D721Med (cell line): ENCODE data around the gene CYB5A.
A peak's percentile ranks its signal among the peaks of the same experiment; 100 is the strongest.
"Not testable (repeated sequence)": the region's sequence is repeated elsewhere in the genome, so short reads cannot be mapped to it uniquely, and the experiment has no call there.

ENCODE experiments used
- DNase-seq: peaks from one replicate; pipeline ENCODE4 v3.0.0; 2011; ENCODE audit warnings: low spot score; ENCODE audit not compliant: insufficient read length
- FAIRE-seq: peaks from 2 replicates; lab custom pipeline; 2011; peaks lifted over from hg19 to GRCh38; lab: Jason Lieb, UNC
- CTCF ChIP-seq: IDR thresholded peaks from 2 replicates; pipeline ENCODE4 v1.5.1; 2012; ENCODE audit warnings: mild to moderate bottlenecking, control low read depth; ENCODE audit not compliant: insufficient read depth; ENCODE audit errors: missing control alignments

CYB5A gene

GRCh38 chr18:74288041-74288440 lies 3.7 kb downstream of the CYB5A start:
- TF ChIP-seq CTCF: no peak
- DNase-seq (peak; percentile 26), FAIRE-seq (no peak)

- DNase-seq: no peak
- TF ChIP-seq CTCF: no peak
- no peak for FAIRE-seq
Measured at GRCh38 chr18:74286856-74287255, 4.9 kb downstream of the CYB5A start.

GRCh38 chr18:74286106-74286855 lies 5.5 kb downstream of the CYB5A start:
- no peak for TF ChIP-seq CTCF
- FAIRE-seq (no peak), DNase-seq (no peak)

GRCh38 chr18:74285583-74285982 lies 6.2 kb downstream of the CYB5A start:
- not testable (repeated sequence) for FAIRE-seq, DNase-seq

- FAIRE-seq (peak; percentile 98), DNase-seq (no peak)
- no peak for TF ChIP-seq CTCF
Measured at GRCh38 chr18:74284980-74285355, 6.8 kb downstream of the CYB5A start.

GRCh38 chr18:74284191-74284979 lies 7.4 kb downstream of the CYB5A start:
- FAIRE-seq (no peak), DNase-seq (peak; percentile 41)
- no peak for TF ChIP-seq CTCF

GRCh38 chr18:74283646-74284045 lies 8.1 kb downstream of the CYB5A start:
- FAIRE-seq: no peak
- no peak for TF ChIP-seq CTCF
- DNase-seq: no peak
